Neural crest cell (in vitro differentiated cells): ENCODE measurements around the gene GAS1. TPM values are rescaled to one million over a fixed set of nuclear protein-coding genes. Genes with fewer than 3 reads are reported as not detected.
A peak's percentile ranks its signal among the peaks of the same experiment; 100 is the strongest.

Source experiments
- DNase-seq: peaks from one replicate; pipeline ENCODE4 v3.0.0; 2021; ENCODE audit warnings: low read depth, mixed read lengths, low spot score
- H3K27ac Mint-ChIP-seq: one replicate; pipeline ENCODE4 v1.8.0; 2021; ENCODE audit warnings: mild to moderate bottlenecking, mixed read lengths; ENCODE audit not compliant: unreplicated experiment
- H3K27me3 Mint-ChIP-seq: 2 replicates; pipeline ENCODE4 v1.8.0; 2021; ENCODE audit warnings: low read depth, mild to moderate bottlenecking, mixed read lengths
- H3K36me3 Mint-ChIP-seq: 2 replicates; pipeline ENCODE4 v1.8.0; 2021; ENCODE audit warnings: low read depth, mild to moderate bottlenecking, mixed read lengths
- H3K4me1 Mint-ChIP-seq: 2 replicates; pipeline ENCODE4 v1.8.0; 2021; ENCODE audit warnings: mixed read lengths
- H3K4me3 Mint-ChIP-seq: one replicate; pipeline ENCODE4 v1.8.0; 2021; ENCODE audit warnings: mild to moderate bottlenecking, mixed read lengths
- H3K9me3 Mint-ChIP-seq: 2 replicates; pipeline ENCODE4 v1.8.0; 2021; ENCODE audit warnings: mixed read lengths
- CTCF ChIP-seq: fragments of 200-600 bp; sonication (generic); conservative IDR thresholded peaks from 2 replicates; pipeline ENCODE4 v1.5.0; 2021; ENCODE audit warnings: antibody characterized with exemption, mild to moderate bottlenecking
- total RNA-seq: library from RNA; stranded (reverse); gene quantifications from 2 replicates; pipeline ENCODE4 v1.2.1, GENCODE V29; 2021

Gene GAS1
- total RNA-seq, 1 donor from 2014 or later = 24.6 TPM

DNA sequence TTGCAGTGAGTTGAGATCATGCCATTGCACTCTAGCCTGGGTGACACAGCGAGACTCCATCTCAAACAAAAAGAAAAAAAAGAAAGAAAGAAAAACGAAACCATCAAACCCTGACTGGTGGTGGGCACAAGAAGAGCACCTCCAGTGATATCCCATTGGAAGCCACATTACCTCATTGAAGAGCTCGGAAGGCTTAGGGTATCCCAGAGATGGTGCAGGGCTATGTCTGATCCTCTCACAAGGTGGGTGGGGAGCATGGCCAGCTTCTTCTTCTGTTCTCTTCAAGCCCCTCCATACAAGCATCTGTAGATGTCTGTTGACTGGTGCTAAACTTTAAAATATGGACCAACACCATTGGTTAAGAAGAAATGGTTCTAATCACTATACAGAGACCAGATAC, 45.8 kb downstream of the GAS1 start:
- no peaks in the 10 kb centered on the region for H3K36me3 Mint-ChIP-seq
- no peaks in the 10 kb centered on the region for H3K9me3 Mint-ChIP-seq
- TF ChIP-seq CTCF = no peak
- DNase-seq = no peak
- H3K27me3 Mint-ChIP-seq = peaks cover 17% of the 10 kb centered on the region
- peaks cover 30% of the 10 kb centered on the region for H3K4me1 Mint-ChIP-seq
- H3K4me3 Mint-ChIP-seq = peak overlapping the region; percentile 64
- H3K27ac Mint-ChIP-seq = no peak overlapping the region
